ENCODE results near the gene HORMAD2.

- TF ChIP-seq CTCF (IDR thresholded peaks at IDR 0.05) (no peak), EZH2 (IDR thresholded peaks at IDR 0.05) (no peak)
Measured at GRCh38 chr22:30045494-30045887, 34.8 kb upstream of the HORMAD2 start.
